Parathyroid adenoma (tissue), 2 donors: ENCODE data around the gene COL2A1.

Source experiments
- H2AFZ ChIP-seq: fragments of 300-600 bp; sonication (generic); one replicate; pipeline ENCODE4 v1.7.0; 2017; ENCODE audit warnings: antibody characterized with exemption, mild to moderate bottlenecking
- H3K27ac ChIP-seq: fragments of 300-600 bp; sonication (generic); one replicate; pipeline ENCODE4 v1.7.0; 2017
- H3K27me3 ChIP-seq: fragments of 300-600 bp; sonication (generic); one replicate; pipeline ENCODE4 v1.7.0; 2017; ENCODE audit warnings: low read length; ENCODE audit not compliant: control insufficient read depth, insufficient read depth
- H3K36me3 ChIP-seq: fragments of 300-600 bp; sonication (generic); one replicate; pipeline ENCODE4 v1.7.0; 2017; ENCODE audit warnings: low read length; ENCODE audit not compliant: control insufficient read depth, insufficient read depth
- H3K4me1 ChIP-seq: fragments of 300-600 bp; sonication (generic); one replicate; pipeline ENCODE4 v1.7.0; 2017; ENCODE audit warnings: control low read depth
- H3K4me2 ChIP-seq: fragments of 300-600 bp; sonication (generic); one replicate; pipeline ENCODE4 v1.7.0; 2017; ENCODE audit warnings: low read length
- H3K4me3 ChIP-seq: fragments of 300-600 bp; sonication (generic); one replicate; pipeline ENCODE4 v1.7.0; 2017; ENCODE audit warnings: low read depth, low read length
- H3K79me2 ChIP-seq: fragments of 300-600 bp; sonication (generic); one replicate; pipeline ENCODE4 v1.7.0; 2017; ENCODE audit warnings: control low read depth
- H3K9ac ChIP-seq: fragments of 300-600 bp; sonication (generic); one replicate; pipeline ENCODE4 v1.7.0; 2017; ENCODE audit warnings: mild to moderate bottlenecking
- H3K9me3 ChIP-seq: fragments of 300-600 bp; sonication (generic); one replicate; pipeline ENCODE4 v1.7.0; 2017; ENCODE audit warnings: low read length; ENCODE audit not compliant: control insufficient read depth
- TF ChIP-seq, protein P1 (sequence below): fragments of 300-600 bp; sonication (generic); IDR thresholded peaks from one replicate; pipeline ENCODE4 v1.7.0; 2017; ENCODE audit warnings: antibody characterized with exemption, mild to moderate bottlenecking
- donor health status: primary hyperparathyroidism.

COL2A1 gene

DNA sequence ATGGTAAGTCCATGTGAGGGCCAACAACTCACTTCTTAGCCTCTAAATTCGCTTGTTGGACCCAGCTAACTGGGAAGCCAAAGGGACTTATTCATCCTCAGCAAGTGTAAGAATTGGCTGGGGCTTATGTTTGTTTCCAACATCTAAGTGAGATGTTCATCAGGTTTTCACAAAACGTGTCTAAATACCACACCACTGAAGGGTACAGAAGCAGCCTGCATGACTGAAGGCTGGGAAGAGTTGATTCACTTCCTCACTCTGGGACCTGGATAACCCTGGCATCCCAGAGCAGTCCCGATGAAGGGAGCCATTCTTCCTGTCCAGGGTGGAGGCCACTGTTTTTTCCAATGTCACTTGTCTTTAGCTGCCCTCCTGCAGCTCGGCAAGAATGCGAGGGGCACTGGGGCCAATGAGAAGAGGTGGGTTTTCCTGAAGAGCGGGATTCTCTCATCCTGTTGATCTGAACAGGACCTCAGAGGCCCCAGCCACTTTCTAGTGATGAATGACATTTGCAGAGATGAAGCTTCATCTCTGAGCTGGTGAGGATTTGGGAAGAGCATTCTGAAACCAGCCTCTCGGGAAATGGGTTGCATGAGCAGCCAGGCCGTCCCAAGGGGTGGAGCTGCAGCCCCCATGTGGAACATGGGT, 12.2 kb upstream of the COL2A1 start:
- Histone ChIP-seq H3K4me1 (peaks cover 9% of the 10 kb centered on the region), H3K27ac (no peak overlapping the region), H3K79me2 (no peaks in the 10 kb centered on the region), H3K4me2 (no peak overlapping the region), H3K9ac (no peak overlapping the region), H3K36me3 (no peaks in the 10 kb centered on the region), H3K27me3 (no peaks in the 10 kb centered on the region), H2AFZ (no peak overlapping the region), H3K9me3 (no peaks in the 10 kb centered on the region), H3K4me3 (no peak overlapping the region)
- TF ChIP-seq, protein P1, sequence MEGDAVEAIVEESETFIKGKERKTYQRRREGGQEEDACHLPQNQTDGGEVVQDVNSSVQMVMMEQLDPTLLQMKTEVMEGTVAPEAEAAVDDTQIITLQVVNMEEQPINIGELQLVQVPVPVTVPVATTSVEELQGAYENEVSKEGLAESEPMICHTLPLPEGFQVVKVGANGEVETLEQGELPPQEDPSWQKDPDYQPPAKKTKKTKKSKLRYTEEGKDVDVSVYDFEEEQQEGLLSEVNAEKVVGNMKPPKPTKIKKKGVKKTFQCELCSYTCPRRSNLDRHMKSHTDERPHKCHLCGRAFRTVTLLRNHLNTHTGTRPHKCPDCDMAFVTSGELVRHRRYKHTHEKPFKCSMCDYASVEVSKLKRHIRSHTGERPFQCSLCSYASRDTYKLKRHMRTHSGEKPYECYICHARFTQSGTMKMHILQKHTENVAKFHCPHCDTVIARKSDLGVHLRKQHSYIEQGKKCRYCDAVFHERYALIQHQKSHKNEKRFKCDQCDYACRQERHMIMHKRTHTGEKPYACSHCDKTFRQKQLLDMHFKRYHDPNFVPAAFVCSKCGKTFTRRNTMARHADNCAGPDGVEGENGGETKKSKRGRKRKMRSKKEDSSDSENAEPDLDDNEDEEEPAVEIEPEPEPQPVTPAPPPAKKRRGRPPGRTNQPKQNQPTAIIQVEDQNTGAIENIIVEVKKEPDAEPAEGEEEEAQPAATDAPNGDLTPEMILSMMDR, result no peak

DNA sequence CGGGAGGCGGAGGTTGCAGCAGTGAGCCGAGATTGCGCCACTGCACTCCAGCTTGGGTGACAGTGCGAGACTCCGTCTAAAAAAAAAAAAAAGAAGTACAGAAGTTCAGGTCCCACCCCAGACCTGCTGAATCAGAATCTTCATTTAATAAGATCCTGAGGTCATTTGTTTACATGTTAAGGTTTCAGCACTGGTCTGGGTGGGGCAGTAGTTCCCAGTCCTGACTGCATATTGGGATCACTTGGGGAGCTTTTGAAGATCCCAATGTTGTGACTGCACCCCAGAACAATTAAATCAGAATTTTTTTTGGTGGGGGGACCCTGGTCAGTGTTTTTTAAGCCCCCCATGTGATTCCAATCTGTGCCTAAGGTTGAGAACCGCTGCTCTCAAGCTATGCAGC, 11.7 kb upstream of the COL2A1 start:
- no peak overlapping the region for H2AFZ ChIP-seq
- H3K4me2 ChIP-seq, result no peak overlapping the region
- no peak overlapping the region for H3K4me3 ChIP-seq
- no peak overlapping the region for H3K27ac ChIP-seq
- peaks cover 8% of the 10 kb centered on the region for H3K4me1 ChIP-seq
- H3K79me2 ChIP-seq, result no peaks in the 10 kb centered on the region
- TF ChIP-seq, protein P1, result no peak
- no peaks in the 10 kb centered on the region for H3K36me3 ChIP-seq
- no peaks in the 10 kb centered on the region for H3K27me3 ChIP-seq
- no peaks in the 10 kb centered on the region for H3K9me3 ChIP-seq
- no peak overlapping the region for H3K9ac ChIP-seq

DNA sequence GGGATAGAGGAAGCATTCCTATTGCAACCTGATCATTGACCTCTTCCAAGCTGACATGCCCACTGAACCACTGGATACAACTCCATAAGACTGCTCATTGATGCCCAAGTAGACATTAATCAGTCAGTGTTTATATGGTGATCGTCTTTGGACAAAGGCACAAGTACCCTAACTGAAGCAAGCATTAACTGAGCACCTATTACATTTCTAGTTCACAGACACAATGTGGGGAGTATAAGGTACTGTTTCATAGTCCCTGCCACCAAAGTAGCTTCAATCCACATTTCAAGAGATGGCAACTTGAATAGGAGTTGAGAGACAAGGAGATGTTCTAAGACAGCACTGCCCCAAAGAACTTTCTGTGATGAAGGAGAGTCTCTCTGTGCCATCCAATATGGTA, 10.9 kb upstream of the COL2A1 start:
- TF ChIP-seq, protein P1, result no peak
- H3K4me3 ChIP-seq, result no peak overlapping the region
- no peaks in the 10 kb centered on the region for H3K9me3 ChIP-seq
- no peaks in the 10 kb centered on the region for H3K27me3 ChIP-seq
- no peak overlapping the region for H2AFZ ChIP-seq
- peaks cover 8% of the 10 kb centered on the region for H3K4me1 ChIP-seq
- no peak overlapping the region for H3K27ac ChIP-seq
- no peak overlapping the region for H3K9ac ChIP-seq
- H3K4me2 ChIP-seq, result no peak overlapping the region
- no peaks in the 10 kb centered on the region for H3K79me2 ChIP-seq
- no peaks in the 10 kb centered on the region for H3K36me3 ChIP-seq

DNA sequence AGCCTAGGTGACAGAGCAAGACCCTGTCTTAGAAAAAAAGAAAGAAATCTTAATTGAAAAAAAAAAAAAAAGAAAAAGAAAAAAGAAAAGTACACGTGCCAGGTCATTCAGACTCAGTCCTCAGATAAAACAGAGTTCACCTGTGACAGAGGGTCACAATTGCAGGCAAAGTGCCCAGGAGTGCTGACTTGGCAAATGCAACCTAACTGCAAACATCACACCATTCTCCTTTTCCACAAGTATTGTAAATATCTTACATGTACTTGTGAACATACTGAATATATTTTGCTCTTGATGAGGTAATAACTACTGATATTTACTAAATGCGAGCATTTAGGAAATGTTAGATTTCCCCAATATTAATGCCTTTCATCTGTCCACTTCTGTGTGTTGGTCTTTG, 9.0 kb upstream of the COL2A1 start:
- Histone ChIP-seq H3K4me2 (no peak overlapping the region), H3K79me2 (no peaks in the 10 kb centered on the region), H3K9ac (no peak overlapping the region), H3K4me3 (no peak overlapping the region), H3K36me3 (no peaks in the 10 kb centered on the region), H3K9me3 (no peaks in the 10 kb centered on the region), H3K27ac (no peak overlapping the region), H3K27me3 (no peaks in the 10 kb centered on the region), H3K4me1 (peaks cover 5% of the 10 kb centered on the region), H2AFZ (no peak overlapping the region)
- TF ChIP-seq, protein P1, result no peak

DNA sequence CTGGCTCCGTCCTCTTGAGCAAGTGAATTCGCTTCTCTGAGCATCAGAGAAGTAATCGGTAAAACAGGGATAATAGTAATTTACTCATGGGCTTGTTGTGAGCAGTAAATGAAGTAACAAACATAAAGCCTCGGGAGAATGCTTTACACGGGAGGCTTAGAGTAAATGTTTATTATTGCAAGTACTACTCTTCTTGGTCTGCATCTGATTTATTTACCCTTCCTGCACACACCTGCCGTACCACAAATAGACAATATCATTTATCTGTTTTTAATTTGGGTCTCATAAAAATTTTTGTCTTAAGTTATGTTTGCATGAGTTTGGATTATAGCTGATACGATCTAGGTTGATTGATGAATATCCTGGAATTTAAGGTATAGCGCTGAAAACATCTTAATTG, 7.8 kb upstream of the COL2A1 start:
- no peak overlapping the region for H3K27ac ChIP-seq
- H3K9me3 ChIP-seq, result no peaks in the 10 kb centered on the region
- H3K4me1 ChIP-seq, result no peaks in the 10 kb centered on the region
- no peaks in the 10 kb centered on the region for H3K27me3 ChIP-seq
- no peak overlapping the region for H3K9ac ChIP-seq
- H3K36me3 ChIP-seq, result no peaks in the 10 kb centered on the region
- TF ChIP-seq, protein P1, result no peak
- H2AFZ ChIP-seq, result no peak overlapping the region
- no peak overlapping the region for H3K4me3 ChIP-seq
- no peaks in the 10 kb centered on the region for H3K79me2 ChIP-seq
- no peak overlapping the region for H3K4me2 ChIP-seq
